H1 (cell line): ENCODE measurements around the gene TBCB. TPM values are rescaled to one million over a fixed set of nuclear protein-coding genes. Genes with fewer than 3 reads are reported as not detected.

Source experiments
- GTF2F1 ChIP-seq: IDR thresholded peaks from 2 replicates; pipeline ENCODE4 v1.6.1; 2012; ENCODE audit warnings: low read depth, low read length, improper control_type of control experiment, borderline replicate concordance
- MAFK ChIP-seq: IDR thresholded peaks from 2 replicates; pipeline ENCODE4 v1.6.1; 2012; ENCODE audit warnings: low read depth, mild to moderate bottlenecking, improper control_type of control experiment, low read length
- POLR2A ChIP-seq, 2 experiments: IDR thresholded peaks; 1 replicate in 1 of 2; 2 replicates in 1 of 2; pipeline ENCODE4 v1.6.1; 2011; ENCODE audit warnings: low read depth in 2 of 2, low read length in 2 of 2, mild to moderate bottlenecking in 2 of 2; ENCODE audit errors: control extremely low read depth in 1 of 2
- RBBP5 ChIP-seq: IDR thresholded peaks from 2 replicates; pipeline ENCODE4 v1.7.1; 2012; ENCODE audit warnings: low read depth, mild to moderate bottlenecking, inconsistent platforms, low read length, moderate library complexity, borderline replicate concordance
- SIX5 ChIP-seq: IDR thresholded peaks from 2 replicates; pipeline ENCODE4 v1.6.1; 2011; ENCODE audit warnings: mild to moderate bottlenecking, low read depth, low read length
- SP1 ChIP-seq: IDR thresholded peaks from 2 replicates; pipeline ENCODE4 v1.6.1; 2011; ENCODE audit warnings: low read depth, low read length
- polyA plus RNA-seq, 7 experiments: library from polyadenylated mRNA; depleted of rRNA in 3 of 7; stranded (reverse) in 5 of 7; unstranded in 2 of 7; fragments of >200 nt in 5 of 7; fragments of 200-250 nt in 2 of 7; gene quantifications; 1 replicate in 5 of 7; 2 replicates in 1 of 7; 4 replicates in 1 of 7; pipeline versions ENCODE4 v1.2.1 to v1.2.3, GENCODE V29; 2011 to 2013; ENCODE audit warnings: missing spikeins in 2 of 7, mixed read lengths in 2 of 7
- total RNA-seq: library from RNA; stranded (reverse); fragmentation: NEBNext Ultra II Directional; extraction: Animal tissue kit (Norgen Biotek cat#: 25700); gene quantifications from 2 replicates; pipeline ENCODE4 v1.2.1, GENCODE V29; 2021

Gene TBCB
- total and polyA plus RNA-seq, 2 of the 8 experiments (the other 6 are each of a cell fraction or from before 2014, with no cell fraction given): 153 to 286 TPM

GRCh38 chr19:36139473-36140303, 24.4 kb downstream of the TBCB start, which contains the start of gene CAPNS1 (continued):
- no peak; the same call in 1 of the 2 replicates for TF ChIP-seq MAFK
- TF ChIP-seq POLR2A (IDR thresholded peaks at IDR 0.05; ENCODE audit: control extremely low read depth in 1 of 2, low read depth in 2 of 2, low read length in 2 of 2): peak in 1 of 2 experiments; percentile 72; a peak in 1 of 3 replicates
- 0 out of 2 replicates have a peak, but pooled peaks have one; percentile 83 for TF ChIP-seq RBBP5
- TF ChIP-seq SP1: peak; percentile 73
- TF ChIP-seq GTF2F1: no peak
- no peak for TF ChIP-seq SIX5
